Posterior cingulate gyrus (tissue), 11 donors: ENCODE data around the gene NBEA.

Source experiments
- DNase-seq, 10 donors: peaks; one replicate each; pipeline versions ENCODE4 v3.0.0 to v3.0.0-alpha.2; 2020 to 2021; ENCODE audit warnings: mixed read lengths in 3 of 10
- intact Hi-C: fragments of 100-400 bp; cut with DNase I; formaldehyde crosslinking; loops from one replicate; pipeline ENCODE4 v1.15.1; 2023

NBEA gene

DNA sequence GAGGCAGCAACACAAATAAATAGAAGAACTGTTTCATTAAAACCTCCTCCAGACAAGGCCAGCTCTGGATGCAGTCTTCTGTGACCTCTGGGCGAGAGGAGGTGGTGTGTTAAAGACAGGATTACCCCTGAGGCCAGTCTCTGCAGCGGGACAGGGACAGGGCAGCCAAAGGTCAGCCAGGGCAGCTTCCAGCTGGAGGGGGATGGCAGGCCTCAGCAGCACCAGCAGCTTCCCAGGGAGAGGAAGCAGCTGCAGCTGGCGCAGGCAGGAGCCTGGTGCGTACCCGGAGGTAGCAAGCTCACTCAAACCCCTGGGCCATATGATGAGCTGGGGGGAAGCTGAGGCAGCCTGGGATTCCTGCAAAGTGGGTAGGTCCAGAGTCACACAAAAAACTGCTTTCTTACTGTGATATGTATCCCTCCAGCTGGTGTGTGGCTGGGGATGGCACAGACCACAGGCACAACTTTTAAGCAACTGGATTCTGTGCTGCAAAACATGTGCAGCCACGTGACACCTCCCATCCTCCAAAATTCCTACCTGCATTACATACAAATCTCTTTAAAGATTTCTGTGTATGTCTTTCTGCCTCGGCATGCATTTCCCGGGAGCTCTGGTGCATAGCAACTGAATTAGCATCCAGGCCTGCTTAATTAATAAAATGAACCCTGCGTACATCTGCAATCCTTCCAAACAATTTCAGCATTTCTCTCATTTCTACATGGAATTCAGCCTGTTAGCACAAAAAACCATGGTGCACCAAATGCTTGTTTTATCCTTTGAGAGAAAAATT lies 772.7 kb downstream of the NBEA start:
- intact Hi-C loops: no loop called here
- no peak for DNase-seq

DNA sequence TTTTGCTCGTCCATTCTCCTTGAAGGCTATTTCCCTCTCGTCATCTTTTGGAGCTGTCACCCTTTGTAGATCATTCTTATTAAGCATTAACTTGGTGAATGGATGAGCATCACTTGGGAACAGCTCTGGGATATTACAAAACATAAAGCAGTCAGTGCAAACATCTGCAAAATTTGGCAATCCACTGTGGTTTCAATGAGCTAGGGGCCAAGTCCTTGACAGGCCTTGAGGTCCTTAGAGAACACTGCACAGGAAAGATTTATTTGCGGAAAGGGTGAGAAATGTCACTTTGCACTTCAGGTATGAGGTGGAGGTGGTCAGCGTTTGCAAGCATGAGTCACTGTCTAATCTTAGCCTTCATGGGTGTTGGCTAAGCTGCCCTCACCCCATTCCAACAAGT lies 774.1 kb downstream of the NBEA start:
- intact Hi-C loops: no loop called here
- DNase-seq: no peak

DNA sequence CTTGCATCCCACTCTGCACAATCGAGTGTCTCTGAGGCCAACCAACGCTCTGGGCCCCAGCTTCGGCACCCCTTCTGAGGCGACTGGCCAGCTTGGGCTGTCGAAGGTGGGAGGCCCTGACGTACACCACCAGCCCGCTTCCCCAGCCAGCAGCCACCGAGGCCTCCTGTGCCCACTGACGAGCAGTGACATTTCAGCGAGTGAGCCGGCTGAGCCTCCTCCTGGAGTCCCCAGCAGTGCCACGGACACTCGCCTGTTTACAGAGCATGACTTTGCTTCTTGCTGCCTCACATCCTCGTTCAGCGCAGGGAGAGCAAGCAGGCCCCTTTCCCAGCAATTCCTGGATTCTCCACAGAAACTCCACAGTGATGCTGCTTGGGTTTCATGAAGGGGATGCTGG lies 774.7 kb downstream of the NBEA start:
- no peak for DNase-seq
- intact Hi-C loops: no loop called here

DNA sequence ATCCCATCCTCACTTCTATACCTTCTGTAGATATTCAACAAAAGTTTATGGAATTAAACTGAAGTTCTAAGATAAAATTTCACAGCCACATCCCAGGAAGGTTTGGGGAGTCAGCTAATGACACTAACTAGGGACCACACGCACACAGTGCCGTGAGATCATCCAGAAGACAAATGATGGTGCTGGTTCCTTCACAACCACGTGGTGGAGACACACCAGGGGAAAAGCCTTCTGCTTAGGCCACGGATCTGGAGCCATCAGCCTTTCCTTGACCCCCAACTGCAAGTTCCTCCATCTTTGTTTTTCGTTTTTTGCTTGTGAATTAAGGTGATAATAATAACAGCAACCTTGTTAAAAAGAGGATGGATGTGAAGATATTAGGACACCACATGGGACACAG lies 776.0 kb downstream of the NBEA start:
- DNase-seq: no peak
- intact Hi-C loops: no loop called here

DNA sequence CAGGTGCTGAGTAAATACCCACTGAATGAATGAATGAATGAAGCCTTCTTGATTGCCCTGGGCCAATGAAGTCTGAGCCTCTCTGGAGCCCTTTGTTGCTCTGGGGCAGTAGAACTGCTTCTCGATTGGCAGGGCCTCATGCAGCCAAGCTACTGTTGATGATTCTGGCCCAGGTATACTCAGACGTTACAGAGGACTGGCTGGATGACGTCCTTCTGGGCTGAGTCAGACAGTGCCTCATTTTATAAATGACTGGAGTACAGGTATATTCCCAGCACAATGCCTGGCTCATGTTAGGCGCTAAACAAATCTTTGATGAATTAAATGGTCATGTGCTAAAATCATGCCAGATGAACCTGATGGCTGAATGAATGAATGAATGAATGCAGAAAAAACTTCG lies 778.2 kb downstream of the NBEA start:
- no peak for DNase-seq
- intact Hi-C loops: loop anchor here (2.0 to 5.0 kb wide), 3 partner anchors 89 to 509 kb away; no protein-coding TSS in a partner anchor

DNA sequence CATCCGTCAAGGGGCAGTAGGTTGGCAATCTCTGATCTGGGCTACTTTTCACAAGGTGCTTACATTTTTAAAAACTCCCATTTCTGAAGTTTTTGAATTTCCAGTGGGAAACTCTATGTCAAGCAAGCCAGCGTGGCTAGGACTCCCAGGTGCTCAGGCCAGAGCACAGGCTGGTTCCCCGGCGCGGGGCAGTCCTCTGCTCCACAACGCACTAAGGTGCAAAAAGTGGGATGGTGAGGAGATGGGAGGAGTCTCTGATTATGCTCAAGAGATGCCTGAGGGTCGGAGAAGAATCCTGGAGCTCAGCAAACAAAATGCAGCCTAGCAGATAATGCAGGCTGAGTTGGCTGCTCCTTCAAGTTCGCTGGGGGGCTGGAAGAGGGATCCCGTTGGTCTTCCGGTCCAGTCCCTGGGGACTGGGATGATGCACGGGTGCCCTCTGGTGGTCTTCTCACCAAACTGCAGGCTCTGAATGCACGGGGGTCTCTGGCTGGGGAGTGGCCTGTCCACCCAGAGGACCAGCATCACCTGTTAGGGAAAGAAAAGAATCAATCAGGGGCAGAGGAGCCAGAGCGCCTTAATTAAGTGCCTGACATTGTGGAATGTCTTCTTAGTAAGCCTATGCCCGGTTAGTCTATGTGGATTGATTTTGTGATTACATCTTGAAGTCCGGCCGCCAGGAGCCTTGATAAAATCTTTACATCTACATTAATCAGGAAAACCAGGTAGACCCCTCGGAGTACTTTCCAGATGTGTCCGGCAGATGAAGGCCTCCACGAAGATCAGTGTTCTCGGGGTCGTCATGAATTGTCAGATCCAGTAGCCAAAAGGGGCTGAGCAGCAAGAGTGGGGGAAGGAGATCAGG lies 778.9 kb downstream of the NBEA start:
- DNase-seq: peak; percentile 21 to 94 (median 70)
- intact Hi-C loops: loop anchor here (2.0 to 5.0 kb wide), 3 partner anchors 90 to 510 kb away; no protein-coding TSS in a partner anchor
